Measurements from ENCODE around the gene ACOXL.

The ACOXL gene

GRCh38 chr2:110796716-110797301, 64.4 kb downstream of the ACOXL start:
- DNase-seq: no peak

GRCh38 chr2:110799376-110799775, 67.0 kb downstream of the ACOXL start:
- DNase-seq: no peak

GRCh38 chr2:110800611-110801402, 68.4 kb downstream of the ACOXL start:
- no peak for DNase-seq

- no peak for DNase-seq
Measured at GRCh38 chr2:110802208-110802932, 70.0 kb downstream of the ACOXL start.

- no peak for DNase-seq
Measured at GRCh38 chr2:110804433-110804832, 72.1 kb downstream of the ACOXL start.

GRCh38 chr2:110804915-110805314, 72.5 kb downstream of the ACOXL start:
- DNase-seq: no peak

- DNase-seq: no peak
Measured at GRCh38 chr2:110805894-110806452, 73.6 kb downstream of the ACOXL start.

GRCh38 chr2:110807522-110807921, 75.1 kb downstream of the ACOXL start:
- no peak for DNase-seq

- DNase-seq: no peak
Measured at GRCh38 chr2:110810404-110810803, 78.0 kb downstream of the ACOXL start.

GRCh38 chr2:110812726-110813645, 80.6 kb downstream of the ACOXL start:
- no peak for DNase-seq

- no peak for DNase-seq
Measured at GRCh38 chr2:110813896-110814295, 81.5 kb downstream of the ACOXL start.

- DNase-seq: no peak
Measured at GRCh38 chr2:110815938-110816337, 83.6 kb downstream of the ACOXL start.

- DNase-seq: no peak
Measured at GRCh38 chr2:110816404-110817365, 84.3 kb downstream of the ACOXL start.

- no peak for DNase-seq
Measured at GRCh38 chr2:110818767-110819481, 86.6 kb downstream of the ACOXL start.

GRCh38 chr2:110819711-110820110, 87.3 kb downstream of the ACOXL start:
- no peak for DNase-seq

GRCh38 chr2:110820128-110820527, 87.8 kb downstream of the ACOXL start:
- no peak for DNase-seq

GRCh38 chr2:110823165-110823564, 90.8 kb downstream of the ACOXL start:
- DNase-seq: no peak

- no peak for DNase-seq
Measured at GRCh38 chr2:110827511-110827910, 95.1 kb downstream of the ACOXL start.

GRCh38 chr2:110828330-110828729, 96.0 kb downstream of the ACOXL start:
- no peak for DNase-seq

GRCh38 chr2:110829413-110830146, 97.2 kb downstream of the ACOXL start:
- DNase-seq: no peak
